ENCODE data around the gene LPP.

The LPP gene

GRCh38 chr3:188198760-188199327, 44.9 kb downstream of the LPP start:
- no peak for DNase-seq

- no peak for DNase-seq
Observed at GRCh38 chr3:188199386-188199785, 45.4 kb downstream of the LPP start.

- no peak for DNase-seq
Observed at GRCh38 chr3:188200481-188200880, 46.5 kb downstream of the LPP start.

- DNase-seq, result no peak
Observed at GRCh38 chr3:188202358-188203138, 48.6 kb downstream of the LPP start.

- DNase-seq, result no peak
Observed at GRCh38 chr3:188204526-188204925, 50.6 kb downstream of the LPP start.

- no peak for DNase-seq
Observed at GRCh38 chr3:188205992-188206416, 52.0 kb downstream of the LPP start.

- DNase-seq, result no peak
Observed at GRCh38 chr3:188206787-188207186, 52.8 kb downstream of the LPP start.

GRCh38 chr3:188207941-188208515, 54.1 kb downstream of the LPP start:
- no peak for DNase-seq

- no peak for DNase-seq
Observed at GRCh38 chr3:188208516-188208981, 54.6 kb downstream of the LPP start.

- DNase-seq, result no peak
Observed at GRCh38 chr3:188209034-188209433, 55.1 kb downstream of the LPP start.

GRCh38 chr3:188209740-188210139, 55.8 kb downstream of the LPP start:
- DNase-seq, result no peak

- no peak for DNase-seq
Observed at GRCh38 chr3:188211476-188211875, 57.5 kb downstream of the LPP start.

- DNase-seq, result no peak
Observed at GRCh38 chr3:188212308-188212969, 58.5 kb downstream of the LPP start.

- no peak for DNase-seq
Observed at GRCh38 chr3:188214442-188214841, 60.5 kb downstream of the LPP start.

- DNase-seq, result no peak
Observed at GRCh38 chr3:188215129-188215528, 61.2 kb downstream of the LPP start.

- no peak for DNase-seq
Observed at GRCh38 chr3:188217011-188217463, 63.1 kb downstream of the LPP start.

- no peak for DNase-seq
Observed at GRCh38 chr3:188217726-188218125, 63.8 kb downstream of the LPP start.

GRCh38 chr3:188218603-188219002, 64.6 kb downstream of the LPP start:
- no peak for DNase-seq

GRCh38 chr3:188219147-188219546, 65.2 kb downstream of the LPP start:
- no peak for DNase-seq

GRCh38 chr3:188220097-188220788, 66.3 kb downstream of the LPP start:
- DNase-seq, result no peak

- DNase-seq, result no peak
Observed at GRCh38 chr3:188220988-188221818, 67.2 kb downstream of the LPP start.

GRCh38 chr3:188223936-188224335, 70.0 kb downstream of the LPP start:
- DNase-seq, result no peak
